ENCODE measurements around the gene C5AR2. TPM values are rescaled to one million over a fixed set of nuclear protein-coding genes. Genes with fewer than 3 reads are reported as not detected.

The C5AR2 gene
- total RNA-seq, 1 donor from 2014 or later: 0.08 TPM

- peaks cover 4% of the 10 kb centered on the region for H3K4me1 Mint-ChIP-seq (ENCODE audit: unreplicated experiment)
- H3K9me3 Mint-ChIP-seq (ENCODE audit: unreplicated experiment): no peaks in the 10 kb centered on the region
- no peak overlapping the region for H3K4me3 Mint-ChIP-seq (ENCODE audit: unreplicated experiment)
- no peak overlapping the region for H3K27ac Mint-ChIP-seq (ENCODE audit: unreplicated experiment)
- DNase-seq (ENCODE audit: extremely low spot score, unreplicated experiment): no peak
- H3K36me3 Mint-ChIP-seq (ENCODE audit: unreplicated experiment): no peaks in the 10 kb centered on the region
- peaks cover 6% of the 10 kb centered on the region for H3K27me3 Mint-ChIP-seq (ENCODE audit: unreplicated experiment)
- TF ChIP-seq CTCF (IDR thresholded peaks at IDR 0.05): no peak
These were observed 57.2 kb downstream of the C5AR2 start for GRCh38 chr19:47389150-47389556.

DNA sequence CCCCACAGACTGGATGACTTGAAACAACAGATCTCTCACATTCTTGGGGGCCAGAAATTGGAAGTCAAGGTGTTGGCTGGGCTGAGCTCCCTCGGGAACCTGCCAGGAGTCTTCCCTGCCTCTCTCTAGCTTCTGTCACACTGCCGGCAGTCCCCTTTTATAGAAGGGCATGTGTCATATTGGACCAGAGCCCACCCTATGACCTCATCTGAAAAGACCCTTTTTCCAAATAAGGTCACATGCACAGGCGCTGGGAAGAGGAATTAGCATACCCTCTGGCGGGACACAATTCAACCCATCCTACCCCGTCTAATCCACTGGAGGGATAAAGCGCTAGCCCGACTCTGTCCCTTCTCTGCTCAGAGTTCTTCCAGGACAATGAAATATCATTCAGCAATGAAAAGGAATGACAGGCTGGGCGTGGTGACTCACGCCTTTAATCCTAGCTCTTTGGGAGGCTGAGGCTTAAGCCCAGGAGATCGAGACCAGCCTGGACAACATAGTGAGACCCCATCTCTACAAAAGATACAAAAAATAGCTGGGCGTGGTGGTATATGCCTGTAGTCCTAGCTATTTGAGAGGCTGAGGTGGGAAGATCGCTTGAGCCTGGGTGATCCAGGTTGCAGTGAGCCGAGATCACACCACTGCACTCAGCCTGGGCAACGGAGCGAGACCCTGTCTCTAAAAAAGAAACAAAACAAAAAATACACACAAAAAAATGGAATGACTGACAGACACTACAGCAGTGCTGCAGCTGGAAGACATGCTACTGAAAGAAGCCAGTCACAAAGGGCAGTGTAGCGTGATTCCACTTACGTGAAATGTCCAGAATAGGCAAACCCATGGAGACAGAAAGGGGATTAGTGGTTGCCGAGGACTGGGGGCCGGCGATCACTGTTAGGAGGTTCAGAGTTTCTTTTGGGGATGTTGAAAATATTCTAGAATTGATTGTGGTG, 58.8 kb downstream of the C5AR2 start:
- no peak for TF ChIP-seq CTCF (IDR thresholded peaks at IDR 0.05)
- peaks cover 8% of the 10 kb centered on the region for H3K27me3 Mint-ChIP-seq (ENCODE audit: unreplicated experiment)
- H3K36me3 Mint-ChIP-seq (ENCODE audit: unreplicated experiment): no peaks in the 10 kb centered on the region
- DNase-seq (ENCODE audit: extremely low spot score, unreplicated experiment): no peak
- no peaks in the 10 kb centered on the region for H3K9me3 Mint-ChIP-seq (ENCODE audit: unreplicated experiment)
- peaks cover 4% of the 10 kb centered on the region for H3K4me1 Mint-ChIP-seq (ENCODE audit: unreplicated experiment)
- no peak overlapping the region for H3K27ac Mint-ChIP-seq (ENCODE audit: unreplicated experiment)
- no peak overlapping the region for H3K4me3 Mint-ChIP-seq (ENCODE audit: unreplicated experiment)

DNA sequence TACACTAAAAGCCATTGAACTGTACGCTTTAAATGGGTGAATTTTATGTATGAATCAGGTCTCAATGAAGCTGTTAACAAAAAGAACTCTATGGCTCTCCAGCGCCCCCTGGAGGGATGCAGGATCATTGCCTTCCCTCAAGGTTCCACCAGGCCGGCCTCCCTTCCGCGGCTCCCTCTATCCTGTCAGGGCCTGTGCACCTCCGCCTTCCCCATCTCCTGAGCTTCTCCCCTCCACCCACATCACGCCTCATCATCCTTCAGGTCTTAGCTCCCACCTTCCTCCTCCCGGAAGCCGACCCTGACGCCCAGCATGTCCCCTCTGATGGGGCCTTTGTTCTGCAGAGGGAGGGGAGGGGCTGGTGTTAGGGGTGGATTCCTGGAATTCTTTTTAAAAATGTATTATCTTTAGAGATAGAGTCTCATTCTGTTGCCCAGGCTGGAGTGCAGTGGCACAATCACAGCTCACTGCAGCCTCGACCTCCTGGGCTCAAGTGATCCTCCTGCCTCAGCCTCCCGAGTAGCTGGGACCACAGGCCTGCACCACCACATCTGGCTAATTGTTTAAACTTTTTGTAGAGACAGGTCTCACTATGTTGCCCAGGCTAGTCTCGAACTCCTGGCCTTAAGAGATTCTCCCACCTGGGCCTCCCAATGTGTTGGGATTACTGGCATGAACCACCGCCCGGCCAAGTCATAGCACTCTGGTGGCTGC, 59.7 kb downstream of the C5AR2 start:
- no peak overlapping the region for H3K27ac Mint-ChIP-seq (ENCODE audit: unreplicated experiment)
- H3K27me3 Mint-ChIP-seq (ENCODE audit: unreplicated experiment): peaks cover 10% of the 10 kb centered on the region
- no peaks in the 10 kb centered on the region for H3K9me3 Mint-ChIP-seq (ENCODE audit: unreplicated experiment)
- DNase-seq (ENCODE audit: extremely low spot score, unreplicated experiment): peak; percentile 92
- peaks cover 4% of the 10 kb centered on the region for H3K4me1 Mint-ChIP-seq (ENCODE audit: unreplicated experiment)
- no peak overlapping the region for H3K4me3 Mint-ChIP-seq (ENCODE audit: unreplicated experiment)
- no peaks in the 10 kb centered on the region for H3K36me3 Mint-ChIP-seq (ENCODE audit: unreplicated experiment)
- TF ChIP-seq CTCF (IDR thresholded peaks at IDR 0.05): peak; percentile 92

Other genes starting within 250 kb of the C5AR2 start
- 53.1 and 60.2 TPM in 2 replicates for gene ZC3H4, start 218.4 kb upstream of the C5AR2 start, total RNA-seq
- gene SAE1, start 201.3 kb upstream of the C5AR2 start, total RNA-seq: 96.6 and 110 TPM in 2 replicates
- 27.9 and 34.3 TPM in 2 replicates for gene BBC3, start 101.0 kb upstream of the C5AR2 start, total RNA-seq
- gene CCDC9, start 75.7 kb upstream of the C5AR2 start, total RNA-seq: 34.6 and 35.1 TPM in 2 replicates
- 16.7 and 17.4 TPM in 2 replicates for gene INAFM1, start 57.3 kb upstream of the C5AR2 start, total RNA-seq
- gene C5AR1, start 22.3 kb upstream of the C5AR2 start, total RNA-seq: 0.48 and 0.65 TPM in 2 replicates
- gene DHX34, start 17.1 kb downstream of the C5AR2 start, total RNA-seq: 17.5 and 19.2 TPM in 2 replicates
- 93.8 and 99.0 TPM in 2 replicates for gene MEIS3, start 87.4 kb downstream of the C5AR2 start, total RNA-seq
- gene SLC8A2, start 139.7 kb downstream of the C5AR2 start, total RNA-seq: 0.05 TPM in 1 of 2 replicates, not detected in the other
- gene KPTN, start 152.0 kb downstream of the C5AR2 start, total RNA-seq: 14.5 and 21.9 TPM in 2 replicates
- gene NAPA, start 182.9 kb downstream of the C5AR2 start, total RNA-seq: 104 TPM in 2 replicates
- gene ZNF541, start 241.0 kb downstream of the C5AR2 start, total RNA-seq: not detected in 2 replicates

Data from osteocyte (in vitro differentiated cells).